Pancreas (tissue), 10 donors: ENCODE results near the gene ADRM1. TPM values are rescaled to one million over a fixed set of nuclear protein-coding genes. Genes with fewer than 3 reads are reported as not detected.

Experiments
- ATAC-seq, 4 donors: fragments of 200-7000 bp; cut with Tn5 transposase; one replicate each; pipeline versions ENCODE4 v1.8.0 to v1.9.1; 2020; ENCODE audit warnings: mild to moderate bottlenecking in 4 of 4, moderate library complexity in 4 of 4
- DNase-seq, 6 donors: peaks; one replicate each; pipeline ENCODE4 v3.0.0-alpha.2; 2020
- FAIRE-seq: peaks from 2 replicates; lab custom pipeline; 2012; peaks lifted over from hg19 to GRCh38; lab: Jason Lieb, UNC
- H3K27ac ChIP-seq, 4 donors: fragments of 200-600 bp; sonication (generic); 1 replicate in 3 of 4; 2 replicates in 1 of 4; pipeline versions ENCODE4 v1.5.0 to v1.8.0; 2020
- H3K27me3 ChIP-seq, 4 donors: fragments of 200-600 bp; one replicate each; pipeline ENCODE4 v1.8.0; 2021
- H3K36me3 ChIP-seq, 3 donors: fragments of 200-600 bp; sonication (generic) in 1 of 3; one replicate each; pipeline versions ENCODE4 v1.5.0 to v1.8.0; 2020 to 2021
- H3K4me1 ChIP-seq, 3 donors: fragments of 200-600 bp; one replicate each; pipeline ENCODE4 v1.8.0; 2021
- H3K4me3 ChIP-seq, 4 donors: fragments of 200-600 bp; sonication (generic) in 2 of 4; one replicate each; pipeline versions ENCODE4 v1.5.0 to v1.8.0; 2020 to 2021
- H3K9me3 ChIP-seq, 4 donors: fragments of 200-600 bp; one replicate each; pipeline ENCODE4 v1.8.0; 2021
- WGBS, 2 donors: extraction: QIAGEN DNeasy Blood & Tissue Kit; methylation state at CpG; one replicate each; pipeline ENCODE4 v1.1.7; 2013; 5-methylcytosine and 5-hydroxymethylcytosine counted together
- intact Hi-C, 3 donors: fragments of 100-400 bp; cut with DNase I; formaldehyde crosslinking; loops; one replicate each; pipeline versions ENCODE4 v1.11.1 to v1.14.2; 2022
- polyA plus RNA-seq, 2 donors: library from polyadenylated mRNA; stranded (reverse); fragments of 200-250 nt; gene quantifications; one replicate each; pipeline ENCODE4 v1.2.3, GENCODE V29; 2013
- total RNA-seq, 6 donors: library from RNA; stranded (reverse); fragmentation: NEBNext Ultra II Directional in 4 of 6; extraction: Animal tissue kit (Norgen Biotek cat#: 25700) in 4 of 6; gene quantifications; one replicate each; pipeline versions ENCODE4 v1.2.1 to v1.2.4, GENCODE V29; 2021 to 2023
- TF ChIP-seq, protein P1 (sequence below), 4 donors: fragments of 200-600 bp; sonication (generic) in 3 of 4; IDR thresholded peaks; one replicate each; pipeline versions ENCODE4 v1.5.0 to v1.8.0; 2021; ENCODE audit warnings: antibody characterized with exemption in 4 of 4
- donor health status: healthy with polysubstance abuse.
- donor health status: DM: no; HTN: no; CAD: no; lungs with moderate emphysema.
- donor health status: DM: no; HTN: no; CAD: no.
- donor health status: control.
- donor health status: control.
- donor health status: Bipolar disorder and iron deficiency.
- donor health status: DM: yes; HTN: yes; CAD: no.
- donor health status: DM: no; HTN: no; CAD: no.
- donor health status: DM: no; HTN: no; CAD: no.
- donor health status: DM: yes; HTN: yes; CAD: no.

ADRM1 gene
- total and polyA plus RNA-seq, 8 donors, result 33.3 to 76.0 (median 41.7) TPM

DNA sequence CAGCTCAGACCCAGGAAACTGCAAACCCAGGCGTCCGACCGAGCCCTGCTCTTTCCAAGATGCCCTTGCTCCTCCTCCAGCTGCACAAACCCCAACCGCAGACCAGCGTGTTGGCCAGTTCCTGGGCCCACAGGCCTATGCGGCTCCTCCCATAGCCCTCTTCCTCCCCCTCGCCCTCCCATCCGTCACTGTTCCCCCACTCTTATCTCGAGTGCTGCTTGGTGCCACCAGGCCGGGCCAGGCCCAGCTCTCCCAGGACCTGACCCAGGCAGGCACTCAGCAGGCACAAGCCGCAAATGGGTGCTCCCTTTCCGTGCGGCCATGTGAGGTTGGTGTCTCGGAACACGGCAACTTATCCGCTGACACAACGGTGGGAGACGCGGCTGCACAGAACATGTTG is 28.6 kb downstream of the ADRM1 start:
- no peaks in the 10 kb centered on the region for H3K9me3 ChIP-seq
- peak in 1 of 6 donors; percentile 43 for DNase-seq
- 94% methylated on average over 19 of the region's 19 CpGs for WGBS, 2 donors
- no peaks in the 10 kb centered on the region for H3K4me1 ChIP-seq
- no peak for ATAC-seq
- TF ChIP-seq, protein P1, sequence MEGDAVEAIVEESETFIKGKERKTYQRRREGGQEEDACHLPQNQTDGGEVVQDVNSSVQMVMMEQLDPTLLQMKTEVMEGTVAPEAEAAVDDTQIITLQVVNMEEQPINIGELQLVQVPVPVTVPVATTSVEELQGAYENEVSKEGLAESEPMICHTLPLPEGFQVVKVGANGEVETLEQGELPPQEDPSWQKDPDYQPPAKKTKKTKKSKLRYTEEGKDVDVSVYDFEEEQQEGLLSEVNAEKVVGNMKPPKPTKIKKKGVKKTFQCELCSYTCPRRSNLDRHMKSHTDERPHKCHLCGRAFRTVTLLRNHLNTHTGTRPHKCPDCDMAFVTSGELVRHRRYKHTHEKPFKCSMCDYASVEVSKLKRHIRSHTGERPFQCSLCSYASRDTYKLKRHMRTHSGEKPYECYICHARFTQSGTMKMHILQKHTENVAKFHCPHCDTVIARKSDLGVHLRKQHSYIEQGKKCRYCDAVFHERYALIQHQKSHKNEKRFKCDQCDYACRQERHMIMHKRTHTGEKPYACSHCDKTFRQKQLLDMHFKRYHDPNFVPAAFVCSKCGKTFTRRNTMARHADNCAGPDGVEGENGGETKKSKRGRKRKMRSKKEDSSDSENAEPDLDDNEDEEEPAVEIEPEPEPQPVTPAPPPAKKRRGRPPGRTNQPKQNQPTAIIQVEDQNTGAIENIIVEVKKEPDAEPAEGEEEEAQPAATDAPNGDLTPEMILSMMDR (IDR thresholded peaks at IDR 0.05), result no peak
- peaks cover 0 to 60% (median 0%) of the 10 kb centered on the region in 3 donors for H3K36me3 ChIP-seq
- H3K4me3 ChIP-seq, result no peak overlapping the region
- no peak for FAIRE-seq
- no peak overlapping the region for H3K27ac ChIP-seq
- H3K27me3 ChIP-seq, result no peaks in the 10 kb centered on the region
- intact Hi-C loops, result no loop called here

DNA sequence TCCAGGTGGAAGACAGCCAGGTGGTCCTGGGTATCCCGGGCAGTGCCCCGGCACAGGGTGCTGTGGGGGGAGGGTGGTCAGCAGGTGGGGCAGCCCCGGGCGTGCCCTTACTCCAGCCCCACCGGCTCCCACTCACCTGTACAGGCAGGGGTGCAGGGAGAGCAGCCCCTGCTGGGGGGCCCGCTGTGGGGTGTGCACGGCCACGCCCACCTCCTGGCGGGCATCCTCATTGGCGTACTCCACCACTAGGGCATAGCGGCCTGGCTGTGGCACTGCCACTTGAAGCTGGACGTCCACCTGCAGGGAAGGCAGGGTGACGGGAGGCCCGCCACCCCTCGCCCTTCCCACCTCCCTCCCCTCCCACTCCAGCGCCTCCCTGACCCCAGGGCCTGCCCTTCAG is 29.6 kb downstream of the ADRM1 start:
- Histone ChIP-seq H3K36me3 (peaks cover 0 to 57% (median 0%) of the 10 kb centered on the region in 3 donors), H3K4me3 (no peak overlapping the region), H3K9me3 (no peaks in the 10 kb centered on the region), H3K27me3 (no peaks in the 10 kb centered on the region), H3K4me1 (no peaks in the 10 kb centered on the region), H3K27ac (no peak overlapping the region)
- peak in 2 of 6 donors; percentile 26 to 60 for DNase-seq
- FAIRE-seq, result no peak
- intact Hi-C loops, result no loop called here
- TF ChIP-seq, protein P1 (IDR thresholded peaks at IDR 0.05), result no peak
- ATAC-seq, result no peak
- 84 to 86% methylated on average over 16 of the region's 16 CpGs for WGBS, 2 donors

DNA sequence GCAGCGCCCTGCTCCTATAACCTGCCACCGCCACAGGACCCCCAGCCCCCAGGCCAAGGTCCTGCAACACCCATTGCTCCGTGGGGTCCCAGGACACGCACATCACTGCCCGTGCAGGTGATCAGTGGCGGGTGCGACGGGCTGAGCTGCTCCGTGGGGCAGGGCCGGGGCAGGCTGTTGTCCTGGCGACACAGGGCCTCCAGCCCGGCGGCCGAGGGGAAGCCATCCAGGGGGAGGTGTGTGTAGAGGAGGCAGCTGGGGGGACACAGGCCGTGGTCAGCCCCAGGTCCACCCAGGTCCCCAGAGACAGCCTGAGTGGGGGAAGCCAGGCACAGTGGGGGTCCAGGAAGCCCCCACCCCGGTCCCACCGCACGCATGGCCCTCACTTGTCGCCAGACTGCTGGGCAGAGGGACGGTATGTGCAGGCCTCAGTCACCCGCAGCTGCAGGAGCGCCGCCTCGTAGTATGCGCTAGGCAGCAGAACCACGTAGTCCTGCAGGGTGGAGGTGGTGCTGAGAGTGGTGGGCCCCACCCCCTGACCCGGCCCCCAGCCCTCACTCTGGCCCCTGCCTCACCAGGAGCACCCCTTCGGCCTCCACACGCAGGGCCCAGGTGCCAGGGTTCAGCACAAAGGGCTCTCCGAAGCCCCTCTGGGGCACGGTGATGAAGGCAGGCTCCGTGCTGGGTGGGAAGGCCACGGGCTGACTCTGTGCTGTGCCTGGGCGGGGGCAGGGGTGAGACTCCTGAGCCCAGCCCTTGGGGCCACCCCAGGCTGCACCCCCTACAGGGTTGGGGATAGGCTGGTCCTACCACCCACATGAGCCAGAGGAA is 30.4 kb downstream of the ADRM1 start:
- TF ChIP-seq, protein P1 (IDR thresholded peaks at IDR 0.05), result no peak

DNA sequence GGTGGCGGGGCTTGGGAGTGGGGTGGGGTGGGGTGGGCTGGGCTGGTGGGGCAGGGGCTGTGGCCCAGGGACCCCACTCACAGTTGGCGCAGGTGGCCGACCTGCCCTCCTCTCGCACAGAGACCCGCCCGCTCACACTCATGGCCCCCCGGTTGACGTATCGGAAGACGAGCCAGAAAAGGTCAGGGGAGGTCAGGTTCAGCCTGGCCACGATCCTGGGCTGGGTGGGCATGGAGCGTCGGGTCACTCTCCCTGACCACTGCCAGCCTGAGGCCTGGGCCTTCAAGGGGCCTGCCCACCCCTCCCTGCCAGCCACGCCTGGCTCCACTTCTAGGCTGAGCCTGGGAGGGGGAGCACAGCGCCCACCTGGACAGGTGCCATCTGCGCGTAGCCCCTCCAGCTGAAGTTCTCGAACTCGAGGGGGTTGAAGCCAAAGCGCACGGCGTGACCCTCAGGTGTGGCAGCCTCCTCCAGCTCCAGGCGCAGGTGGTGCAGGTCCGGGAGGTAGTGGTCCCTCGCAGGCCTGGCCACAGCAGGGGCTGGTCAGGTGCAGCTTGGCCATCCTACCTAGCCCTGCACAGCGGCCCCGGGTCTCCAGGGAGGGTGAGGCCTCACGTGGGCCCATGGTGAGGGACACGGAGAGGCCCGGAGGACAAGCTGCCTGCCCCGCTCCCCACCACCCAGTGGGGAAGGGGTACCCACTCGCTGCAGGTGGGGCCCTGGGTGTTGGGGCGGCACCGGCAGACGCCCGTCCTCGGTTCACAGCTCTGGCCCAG is 31.2 kb downstream of the ADRM1 start:
- DNase-seq, result peak in 2 of 6 donors; percentile 39 to 80
- ATAC-seq, result no peak
- intact Hi-C loops, result no loop called here
- Histone ChIP-seq H3K27me3 (no peaks in the 10 kb centered on the region), H3K4me3 (no peak overlapping the region), H3K36me3 (peaks cover 0 to 51% (median 7%) of the 10 kb centered on the region in 3 donors), H3K9me3 (no peaks in the 10 kb centered on the region), H3K27ac (no peak overlapping the region), H3K4me1 (no peaks in the 10 kb centered on the region)
- TF ChIP-seq, protein P1 (IDR thresholded peaks at IDR 0.05), result no peak
- 86 to 87% methylated on average over 25 to 37 of the region's 37 CpGs for WGBS, 2 donors
- FAIRE-seq, result no peak

More for the DNA sequence above, 30.4 kb downstream of the ADRM1 start:
- Histone ChIP-seq H3K36me3 (peaks cover 0 to 55% (median 6%) of the 10 kb centered on the region in 3 donors), H3K9me3 (no peaks in the 10 kb centered on the region), H3K4me3 (no peak overlapping the region), H3K27ac (no peak overlapping the region), H3K27me3 (no peaks in the 10 kb centered on the region), H3K4me1 (no peaks in the 10 kb centered on the region)
- intact Hi-C loops, result no loop called here
- no peak for FAIRE-seq
- WGBS, 2 donors, result 95 to 96% methylated on average over 29 to 34 of the region's 34 CpGs
- no peak for ATAC-seq
- DNase-seq, result peak in 1 of 6 donors; percentile 76
